Tibial nerve (tissue), 4 donors: ENCODE data around the gene MPC2.

Experiments
- EP300 ChIP-seq, 2 donors: sonication (generic); formaldehyde crosslinking; IDR thresholded peaks; one replicate each; pipeline ENCODE4 v1.6.1; 2017; ENCODE audit warnings: antibody characterized with exemption in 2 of 2, mild to moderate bottlenecking in 1 of 2
- TF ChIP-seq, protein P1 (sequence below), 5 experiments: fragments of 200-600 bp in 3 of 5; fragments of 450-650 bp in 2 of 5; sonication (generic) in 3 of 5; IDR thresholded peaks; one replicate each; pipeline ENCODE4 v1.5.1; 2016 to 2019; ENCODE audit warnings: antibody characterized with exemption in 5 of 5, mild to moderate bottlenecking in 3 of 5, moderate library complexity in 2 of 5

DNA sequence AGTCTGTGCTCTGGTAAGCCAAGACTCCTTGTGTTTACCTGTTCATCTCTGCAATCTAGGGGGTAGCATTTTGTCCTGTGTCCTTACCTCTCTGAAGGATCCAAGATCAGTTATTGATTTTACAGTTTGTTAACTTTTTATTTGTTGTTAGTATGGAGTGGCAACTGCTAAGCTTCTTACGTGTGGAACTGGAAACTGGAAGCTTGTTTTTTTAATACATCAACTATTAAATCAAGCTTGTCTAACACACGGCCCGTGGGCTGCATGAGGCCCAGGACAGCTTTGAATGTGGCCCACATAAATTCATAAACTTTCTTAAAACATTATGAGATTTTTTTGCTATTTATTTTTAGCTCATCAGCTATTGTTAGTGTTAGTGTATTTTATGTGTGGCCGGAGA, 29.2 kb upstream of the MPC2 start:
- no peak for TF ChIP-seq EP300 (IDR thresholded peaks at IDR 0.05)
- TF ChIP-seq, protein P1, sequence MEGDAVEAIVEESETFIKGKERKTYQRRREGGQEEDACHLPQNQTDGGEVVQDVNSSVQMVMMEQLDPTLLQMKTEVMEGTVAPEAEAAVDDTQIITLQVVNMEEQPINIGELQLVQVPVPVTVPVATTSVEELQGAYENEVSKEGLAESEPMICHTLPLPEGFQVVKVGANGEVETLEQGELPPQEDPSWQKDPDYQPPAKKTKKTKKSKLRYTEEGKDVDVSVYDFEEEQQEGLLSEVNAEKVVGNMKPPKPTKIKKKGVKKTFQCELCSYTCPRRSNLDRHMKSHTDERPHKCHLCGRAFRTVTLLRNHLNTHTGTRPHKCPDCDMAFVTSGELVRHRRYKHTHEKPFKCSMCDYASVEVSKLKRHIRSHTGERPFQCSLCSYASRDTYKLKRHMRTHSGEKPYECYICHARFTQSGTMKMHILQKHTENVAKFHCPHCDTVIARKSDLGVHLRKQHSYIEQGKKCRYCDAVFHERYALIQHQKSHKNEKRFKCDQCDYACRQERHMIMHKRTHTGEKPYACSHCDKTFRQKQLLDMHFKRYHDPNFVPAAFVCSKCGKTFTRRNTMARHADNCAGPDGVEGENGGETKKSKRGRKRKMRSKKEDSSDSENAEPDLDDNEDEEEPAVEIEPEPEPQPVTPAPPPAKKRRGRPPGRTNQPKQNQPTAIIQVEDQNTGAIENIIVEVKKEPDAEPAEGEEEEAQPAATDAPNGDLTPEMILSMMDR (IDR thresholded peaks at IDR 0.05) = no peak
